Measurements from ENCODE around the gene CHCHD6.

DNA sequence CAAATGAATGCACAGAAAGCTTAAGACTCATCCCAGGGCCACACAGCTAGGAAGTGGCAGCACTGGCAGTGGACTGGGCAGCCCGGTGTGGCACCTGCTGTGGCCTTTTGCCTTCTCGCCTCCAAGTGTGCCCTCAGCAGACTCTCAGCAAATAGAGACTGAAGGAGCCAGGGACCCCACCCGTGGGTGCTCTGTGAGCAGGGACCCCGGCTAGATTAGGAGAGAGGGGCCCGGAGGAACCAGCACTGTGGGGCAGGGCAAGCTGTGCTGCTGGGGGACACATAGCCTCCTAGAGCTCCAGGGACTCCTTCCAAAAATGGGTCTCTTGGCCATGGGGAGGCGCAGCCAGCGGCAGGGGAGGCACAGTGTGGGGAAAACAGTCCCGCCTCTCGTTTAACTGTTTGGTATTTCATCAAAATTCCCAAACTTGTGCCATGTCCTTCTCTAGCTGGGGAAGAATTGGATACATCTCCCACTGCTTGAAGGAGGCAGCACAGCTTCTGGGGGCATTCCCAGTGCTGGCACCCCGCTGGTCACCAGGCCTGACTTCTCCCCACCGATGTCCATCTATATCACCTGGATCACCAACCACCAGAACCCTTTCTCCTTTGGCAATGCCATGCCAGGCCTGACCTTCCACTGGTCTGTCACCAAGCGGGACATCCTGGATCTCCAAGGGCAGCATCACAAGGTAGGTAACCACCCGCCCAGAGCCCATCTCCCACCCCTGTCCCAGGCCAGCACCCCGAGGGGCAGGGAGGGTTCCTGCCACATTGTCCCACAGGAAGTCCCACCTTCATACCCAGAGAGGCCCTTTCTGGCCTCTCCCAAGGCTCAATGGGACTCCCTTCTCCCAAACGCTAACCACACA, 37.1 kb upstream of the CHCHD6 start:
- TF ChIP-seq SIN3A (IDR thresholded peaks at IDR 0.05; ENCODE audit: borderline replicate concordance, insufficient read depth, low read length) (no peak), POLR2AphosphoS5 (IDR thresholded peaks at IDR 0.05; ENCODE audit: low read depth, low read length) (no peak)
